Fibroblast of upper back skin (primary cell): ENCODE data around the gene KRTAP4-11.

ENCODE experiments used
- DNase-seq: peaks from one replicate; pipeline ENCODE4 v3.0.0-alpha.2; 2013

KRTAP4-11 gene

GRCh38 chr17:41083427-41083826 is 34.7 kb downstream of the KRTAP4-11 start:
- DNase-seq: peak; percentile 74

GRCh38 chr17:41082626-41083025 is 35.5 kb downstream of the KRTAP4-11 start:
- no peak for DNase-seq

- DNase-seq: no peak
Measured at GRCh38 chr17:41076788-41077187, 41.4 kb downstream of the KRTAP4-11 start.

- no peak for DNase-seq
Measured at GRCh38 chr17:41073676-41074075, 44.5 kb downstream of the KRTAP4-11 start.

- DNase-seq: no peak
Measured at GRCh38 chr17:41071606-41072360, 46.4 kb downstream of the KRTAP4-11 start.

GRCh38 chr17:41069031-41069430 is 49.1 kb downstream of the KRTAP4-11 start:
- no peak for DNase-seq

- DNase-seq: peak; percentile 81
Measured at GRCh38 chr17:41067281-41067680, 50.9 kb downstream of the KRTAP4-11 start.
